RKO (cell line): Measurements from ENCODE around the gene IDI1.

Experiments
- DNase-seq: peaks from one replicate; pipeline ENCODE4 v3.0.0-alpha.2; 2016; ENCODE audit warnings: low spot score

The IDI1 gene

DNA sequence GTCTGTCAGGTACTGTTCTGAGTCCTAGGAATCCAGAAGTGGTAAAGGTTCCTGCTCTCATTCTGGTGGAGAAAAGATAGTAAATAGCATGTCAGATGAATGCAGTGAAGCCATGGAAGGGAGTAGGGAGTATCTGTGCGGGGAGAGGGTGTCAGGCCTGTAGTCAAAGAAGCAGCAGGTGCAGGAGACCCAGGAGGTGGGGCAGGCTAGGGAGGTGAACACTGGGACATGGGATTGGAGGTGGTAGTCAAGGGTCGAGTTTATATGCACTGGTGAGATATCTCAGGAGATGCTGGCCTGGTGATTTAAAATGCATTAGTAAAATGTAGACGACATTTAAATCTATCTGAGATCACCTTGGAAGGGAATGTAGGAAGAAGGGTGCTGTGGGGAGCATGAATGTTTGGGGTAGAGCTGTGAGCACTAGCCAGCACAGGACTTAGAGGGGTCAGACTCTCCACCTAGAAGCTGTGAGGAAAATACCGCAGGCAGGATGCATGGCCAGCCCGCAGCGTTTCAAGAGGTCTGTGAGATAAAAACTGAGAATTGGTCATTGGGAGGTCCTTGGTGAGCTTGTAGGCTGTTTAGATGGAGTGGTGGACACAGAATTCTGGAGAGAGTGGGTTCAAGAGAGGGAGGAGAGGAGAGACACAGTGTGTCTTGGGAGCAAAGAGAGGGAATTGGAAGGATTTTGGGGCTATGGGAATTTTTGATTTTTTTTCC is 53.9 kb downstream of the IDI1 start:
- no peak for DNase-seq

DNA sequence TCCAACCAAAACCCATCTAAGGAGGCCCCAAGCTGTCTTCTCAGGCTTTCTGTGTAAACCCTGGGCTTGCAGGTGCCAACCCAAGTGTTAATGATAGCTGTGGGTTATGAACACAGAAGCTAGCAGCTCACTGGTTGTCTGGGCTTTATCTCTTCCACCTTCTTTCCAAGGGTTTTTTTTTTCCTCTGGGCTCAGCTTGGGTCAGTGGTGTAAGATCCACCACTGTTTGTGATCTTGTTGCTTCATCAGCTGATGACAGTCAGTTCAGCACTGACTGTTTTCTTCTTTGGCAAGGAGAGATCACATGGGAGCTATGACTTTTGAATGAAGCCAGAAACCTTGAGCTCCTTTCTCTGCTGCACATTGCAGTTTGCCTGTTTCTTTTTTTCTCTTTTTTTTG is 56.0 kb downstream of the IDI1 start:
- no peak for DNase-seq

DNA sequence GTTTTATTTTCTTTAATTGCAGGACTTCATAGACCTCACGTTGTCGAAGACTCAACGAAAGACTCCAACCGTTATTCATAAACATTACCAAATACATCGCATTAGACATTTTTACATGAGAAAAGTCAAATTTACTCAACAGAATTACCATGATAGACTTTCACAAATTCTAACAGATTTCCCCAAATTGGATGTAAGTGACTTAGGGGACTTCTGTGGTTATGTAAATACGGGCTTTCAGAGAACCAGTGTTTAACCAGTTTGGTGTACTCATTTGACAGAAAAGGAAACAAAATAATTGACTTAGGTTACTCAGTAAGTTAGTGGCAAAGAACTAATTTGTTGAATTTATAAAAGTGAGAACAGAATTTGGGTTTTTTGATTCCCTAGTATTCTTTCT is 56.5 kb downstream of the IDI1 start:
- DNase-seq = no peak

DNA sequence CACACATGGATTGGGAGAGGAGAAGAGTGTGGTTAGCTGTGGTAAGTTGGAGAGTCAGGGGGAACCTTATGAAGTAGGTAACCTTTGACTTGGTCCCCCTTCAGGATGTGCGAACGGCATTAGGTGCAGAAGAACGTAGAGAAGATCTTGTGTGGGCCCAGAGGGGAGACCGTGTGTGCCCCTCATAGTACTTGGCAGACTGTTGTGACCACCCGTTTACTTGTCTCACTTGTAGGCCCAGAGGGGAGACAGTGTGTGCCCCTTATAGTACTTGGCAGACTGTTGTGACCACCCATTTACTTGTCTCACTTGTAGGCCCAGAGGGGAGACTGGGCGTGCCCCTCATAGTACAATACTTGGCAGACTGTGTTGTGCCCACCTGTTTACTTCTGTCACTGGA is 58.1 kb downstream of the IDI1 start:
- DNase-seq = no peak
